Tibial nerve (tissue), 4 donors: ENCODE data around the gene ONECUT1. TPM values are rescaled to one million over a fixed set of nuclear protein-coding genes. Genes with fewer than 3 reads are reported as not detected.

Source experiments
- DNase-seq, 2 donors: peaks; one replicate each; pipeline ENCODE4 v3.0.0-alpha.2; 2019; ENCODE audit warnings: low spot score in 2 of 2
- H3K27ac ChIP-seq, 4 donors: fragments of 200-600 bp; sonication (generic) in 3 of 4; one replicate each; pipeline ENCODE4 v1.5.1; 2017 to 2019; ENCODE audit warnings: mild to moderate bottlenecking in 1 of 4
- H3K27me3 ChIP-seq, 2 donors: fragments of 200-600 bp; sonication (generic) in 1 of 2; one replicate each; pipeline versions ENCODE4 v1.5.1 to v1.6.0; 2017 to 2019
- H3K36me3 ChIP-seq, 3 donors: fragments of 200-600 bp; sonication (generic); one replicate each; pipeline ENCODE4 v1.5.1; 2018 to 2019
- H3K4me1 ChIP-seq, 4 donors: fragments of 200-600 bp; sonication (generic) in 3 of 4; one replicate each; pipeline ENCODE4 v1.5.1; 2017 to 2019
- H3K4me3 ChIP-seq, 4 donors: fragments of 200-600 bp; sonication (generic) in 3 of 4; one replicate each; pipeline ENCODE4 v1.5.1; 2017 to 2019; ENCODE audit warnings: mild to moderate bottlenecking in 1 of 4, moderate library complexity in 1 of 4
- H3K9me3 ChIP-seq, 4 donors: fragments of 200-600 bp; sonication (generic) in 3 of 4; one replicate each; pipeline ENCODE4 v1.5.1; 2017 to 2019
- EP300 ChIP-seq, 2 donors: sonication (generic); formaldehyde crosslinking; IDR thresholded peaks; one replicate each; pipeline ENCODE4 v1.6.1; 2017; ENCODE audit warnings: antibody characterized with exemption in 2 of 2, mild to moderate bottlenecking in 1 of 2
- POLR2A ChIP-seq, 2 donors: fragments of 450-650 bp; IDR thresholded peaks; one replicate each; pipeline ENCODE4 v1.6.1; 2017; ENCODE audit warnings: antibody characterized with exemption in 2 of 2, mild to moderate bottlenecking in 2 of 2, moderate library complexity in 2 of 2
- WGBS, 2 donors: methylation state at CpG; one replicate each; pipeline ENCODE4 v1.1.5; 2018; 5-methylcytosine and 5-hydroxymethylcytosine counted together
- total RNA-seq, 4 donors: library from RNA; depleted of rRNA; stranded (reverse); fragments of >200 nt; gene quantifications; one replicate each; pipeline ENCODE4 v1.1.0, GENCODE V29; 2016
- TF ChIP-seq, protein P1 (sequence below), 5 experiments: fragments of 200-600 bp in 3 of 5; fragments of 450-650 bp in 2 of 5; sonication (generic) in 3 of 5; IDR thresholded peaks; one replicate each; pipeline ENCODE4 v1.5.1; 2016 to 2019; ENCODE audit warnings: antibody characterized with exemption in 5 of 5, mild to moderate bottlenecking in 3 of 5, moderate library complexity in 2 of 5

Gene ONECUT1
- total RNA-seq, 4 donors from 2014 or later = 0.22 to 2.4 TPM; not detected in 2

DNA sequence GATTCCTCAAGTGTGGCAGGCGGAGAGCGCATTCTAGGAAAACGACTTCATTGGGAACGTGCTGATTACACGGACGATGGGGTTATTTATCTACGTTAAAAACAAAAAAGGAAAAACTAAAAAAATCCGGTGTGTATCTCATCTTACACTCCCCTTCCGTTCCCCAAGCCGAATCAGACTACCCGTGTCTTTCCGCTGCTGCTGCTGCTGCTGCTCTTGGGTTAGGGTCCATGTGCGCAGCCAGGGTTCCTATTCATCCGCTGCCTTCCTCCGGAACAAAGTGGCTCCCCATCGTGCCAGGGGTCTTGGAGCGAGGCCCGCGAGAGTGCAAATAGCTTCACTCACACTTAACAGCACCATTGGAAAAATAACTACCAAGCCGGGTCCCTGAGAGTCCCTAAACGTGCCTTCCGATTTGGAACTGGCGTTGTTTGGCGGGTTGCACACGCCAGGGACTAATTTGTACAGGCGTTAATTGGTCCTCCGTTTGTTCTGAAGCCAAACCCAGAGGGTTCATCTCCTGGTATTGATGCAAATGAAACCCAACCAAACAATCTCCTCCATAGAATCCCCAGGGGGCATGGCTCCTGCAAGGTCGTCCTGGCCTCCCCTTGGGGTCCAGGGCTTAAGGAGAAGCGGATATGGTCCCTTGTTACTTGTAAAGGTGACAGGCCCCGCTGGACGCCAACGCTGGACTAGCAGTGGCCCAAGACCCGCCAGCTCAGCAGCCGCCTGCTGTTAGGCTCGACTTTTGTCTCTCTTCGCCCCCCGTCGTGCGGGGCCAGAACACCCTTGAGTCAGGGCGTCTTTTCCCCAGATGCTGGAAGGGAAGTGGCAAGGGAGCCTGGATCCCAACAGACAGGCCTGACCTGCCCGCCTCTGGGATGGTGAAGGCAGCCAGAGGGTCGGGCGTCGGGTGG is 11.0 kb upstream of the ONECUT1 start:
- no peak for TF ChIP-seq POLR2A (IDR thresholded peaks at IDR 0.05)
- TF ChIP-seq EP300 (IDR thresholded peaks at IDR 0.05) = no peak
- TF ChIP-seq, protein P1, sequence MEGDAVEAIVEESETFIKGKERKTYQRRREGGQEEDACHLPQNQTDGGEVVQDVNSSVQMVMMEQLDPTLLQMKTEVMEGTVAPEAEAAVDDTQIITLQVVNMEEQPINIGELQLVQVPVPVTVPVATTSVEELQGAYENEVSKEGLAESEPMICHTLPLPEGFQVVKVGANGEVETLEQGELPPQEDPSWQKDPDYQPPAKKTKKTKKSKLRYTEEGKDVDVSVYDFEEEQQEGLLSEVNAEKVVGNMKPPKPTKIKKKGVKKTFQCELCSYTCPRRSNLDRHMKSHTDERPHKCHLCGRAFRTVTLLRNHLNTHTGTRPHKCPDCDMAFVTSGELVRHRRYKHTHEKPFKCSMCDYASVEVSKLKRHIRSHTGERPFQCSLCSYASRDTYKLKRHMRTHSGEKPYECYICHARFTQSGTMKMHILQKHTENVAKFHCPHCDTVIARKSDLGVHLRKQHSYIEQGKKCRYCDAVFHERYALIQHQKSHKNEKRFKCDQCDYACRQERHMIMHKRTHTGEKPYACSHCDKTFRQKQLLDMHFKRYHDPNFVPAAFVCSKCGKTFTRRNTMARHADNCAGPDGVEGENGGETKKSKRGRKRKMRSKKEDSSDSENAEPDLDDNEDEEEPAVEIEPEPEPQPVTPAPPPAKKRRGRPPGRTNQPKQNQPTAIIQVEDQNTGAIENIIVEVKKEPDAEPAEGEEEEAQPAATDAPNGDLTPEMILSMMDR (IDR thresholded peaks at IDR 0.05) = no peak
- peaks cover 0 to 52% (median 23%) of the 10 kb centered on the region in 4 donors for H3K4me1 ChIP-seq
- DNase-seq = no peak
- H3K36me3 ChIP-seq = no peaks in the 10 kb centered on the region
- 13 to 14% methylated on average over 43 of the region's 44 CpGs for WGBS, 2 donors
- peaks cover 0 to 8% (median 0%) of the 10 kb centered on the region in 4 donors for H3K9me3 ChIP-seq
- H3K4me3 ChIP-seq = no peak overlapping the region
- no peak overlapping the region for H3K27ac ChIP-seq
- H3K27me3 ChIP-seq = peaks cover 0 to 100% of the 10 kb centered on the region in 2 donors

DNA sequence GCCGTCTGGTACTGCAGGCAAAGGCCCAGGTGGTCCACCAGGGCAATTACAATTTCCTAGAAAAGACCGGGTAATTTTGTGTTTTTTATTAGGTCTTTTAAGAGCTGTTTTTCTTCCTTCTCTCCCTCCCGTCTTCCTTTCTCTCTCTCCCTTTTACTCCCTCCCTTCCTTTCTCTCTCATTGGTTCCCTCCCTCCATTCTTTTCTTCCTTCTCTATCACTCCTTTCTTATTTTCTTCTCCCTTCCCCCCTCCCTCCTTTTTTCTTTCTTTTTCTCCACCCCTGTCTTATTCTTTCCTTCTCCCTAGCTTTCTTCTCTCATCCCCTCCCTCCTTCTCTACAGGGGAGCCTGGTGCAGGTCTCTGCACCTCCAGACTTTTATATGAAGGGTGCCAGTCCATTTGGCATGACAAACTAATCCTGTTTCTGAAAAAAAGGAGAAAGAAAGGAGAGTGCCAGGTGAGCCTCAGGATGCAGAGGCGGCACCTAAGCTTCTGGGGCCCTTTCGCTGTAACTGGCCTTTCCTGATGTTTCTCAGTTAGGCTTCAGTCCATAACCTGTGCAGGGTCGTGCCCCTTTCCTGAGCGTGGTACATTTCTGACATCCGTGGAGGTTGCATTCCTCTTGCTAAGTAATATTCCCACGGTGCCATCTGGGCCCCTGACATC is 9.1 kb upstream of the ONECUT1 start:
- TF ChIP-seq EP300 (IDR thresholded peaks at IDR 0.05) (no peak), POLR2A (IDR thresholded peaks at IDR 0.05) (no peak)
- TF ChIP-seq, protein P1 (IDR thresholded peaks at IDR 0.05) = no peak
- 14 to 30% methylated on average over 9 of the region's 9 CpGs for WGBS, 2 donors

DNA sequence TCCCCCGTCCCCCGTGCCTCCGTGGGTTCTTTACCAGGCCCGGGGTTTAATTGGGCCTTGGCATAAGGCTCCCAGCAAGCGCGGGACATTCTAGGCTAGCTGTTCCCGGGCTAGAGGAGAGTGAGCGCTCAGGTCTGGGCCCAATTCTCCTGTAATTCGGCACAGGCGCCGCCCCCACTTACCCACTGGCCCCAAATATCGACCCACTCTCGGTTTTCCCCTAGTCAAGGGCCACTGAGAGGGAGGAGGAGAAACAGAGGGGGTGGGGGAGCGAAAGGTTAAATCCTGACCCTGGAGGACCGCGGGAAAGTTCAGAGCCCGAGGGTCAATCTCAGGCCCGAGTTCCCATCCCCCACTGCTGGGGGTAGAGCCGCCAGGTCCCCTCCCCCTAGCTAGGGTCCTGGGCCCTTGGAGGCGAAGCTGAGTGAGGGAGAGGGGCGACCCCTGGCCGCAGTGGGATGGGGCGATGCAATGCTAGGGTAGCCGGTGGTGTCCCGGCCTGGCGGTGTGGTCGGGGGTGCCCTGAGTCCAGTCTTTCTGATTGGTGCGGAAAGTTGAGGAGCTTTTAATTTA is 8.5 kb upstream of the ONECUT1 start:
- H3K27me3 ChIP-seq = peaks cover 0 to 100% of the 10 kb centered on the region in 2 donors
- 4 to 7% methylated on average over 18 to 28 of the region's 28 CpGs for WGBS, 2 donors
- no peaks in the 10 kb centered on the region for H3K36me3 ChIP-seq

More for the DNA sequence above, 9.1 kb upstream of the ONECUT1 start:
- Histone ChIP-seq H3K27me3 (peaks cover 0 to 100% of the 10 kb centered on the region in 2 donors), H3K27ac (no peak overlapping the region), H3K4me1 (peaks cover 0 to 38% (median 7%) of the 10 kb centered on the region in 4 donors), H3K36me3 (no peaks in the 10 kb centered on the region), H3K4me3 (no peak overlapping the region), H3K9me3 (peaks cover 0 to 8% (median 0%) of the 10 kb centered on the region in 4 donors)
- no peak for DNase-seq

DNA sequence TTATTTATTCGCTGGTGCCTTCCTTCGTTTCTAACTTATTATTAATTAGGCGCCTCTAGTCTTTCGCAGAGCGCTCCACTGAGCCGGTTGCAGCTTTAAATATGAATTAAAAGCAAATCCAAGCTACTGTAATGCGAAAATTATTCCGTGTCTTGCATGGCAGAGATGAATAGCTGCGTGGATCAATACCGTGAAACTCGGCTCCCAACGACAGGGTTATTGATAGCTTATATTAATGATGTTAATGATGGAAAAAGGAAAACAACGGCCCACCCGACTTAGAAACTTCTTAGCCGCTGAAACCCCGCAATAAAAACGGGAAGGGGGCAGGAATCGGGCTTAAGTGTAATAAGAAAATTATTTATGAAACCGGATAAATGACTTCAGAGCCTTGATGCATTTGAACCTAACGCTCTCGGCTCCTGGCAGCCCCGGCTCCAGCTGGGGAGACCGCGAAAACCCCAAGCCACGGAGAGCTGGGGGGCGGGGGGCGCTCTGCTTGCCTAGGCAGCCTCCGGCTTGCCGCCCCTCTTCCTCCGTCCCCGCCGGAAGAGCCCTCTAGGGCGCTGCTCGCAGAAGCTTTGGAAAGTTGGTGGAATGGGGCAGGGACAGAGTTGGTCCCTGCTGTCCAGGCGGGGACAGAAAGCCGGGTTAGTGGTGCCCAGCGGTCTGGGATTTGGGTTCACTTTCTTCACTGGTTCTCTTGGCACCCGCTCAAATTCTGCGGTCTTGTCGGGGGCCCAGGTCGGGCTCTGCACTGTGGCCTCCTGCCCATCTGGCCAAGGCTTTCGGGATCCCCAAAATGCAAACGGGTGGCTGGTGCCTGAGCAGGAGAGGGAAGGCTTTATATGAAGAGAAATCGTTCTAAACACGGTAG is 7.7 kb upstream of the ONECUT1 start:
- Histone ChIP-seq H3K27ac (no peak overlapping the region), H3K4me1 (peaks cover 0 to 28% (median 0%) of the 10 kb centered on the region in 4 donors), H3K27me3 (peaks cover 0 to 100% of the 10 kb centered on the region in 2 donors), H3K36me3 (no peaks in the 10 kb centered on the region), H3K9me3 (peaks cover 0 to 8% (median 0%) of the 10 kb centered on the region in 4 donors), H3K4me3 (no peak overlapping the region)
- DNase-seq = no peak
- 5 to 6% methylated on average over 34 to 45 of the region's 45 CpGs for WGBS, 2 donors
- no peak for TF ChIP-seq POLR2A (IDR thresholded peaks at IDR 0.05)
- TF ChIP-seq EP300 (IDR thresholded peaks at IDR 0.05) = no peak
- TF ChIP-seq, protein P1 (IDR thresholded peaks at IDR 0.05) = no peak

More for the DNA sequence above, 8.5 kb upstream of the ONECUT1 start:
- H3K4me3 ChIP-seq = no peak overlapping the region
- TF ChIP-seq, protein P1 (IDR thresholded peaks at IDR 0.05) = no peak
- no peak for TF ChIP-seq POLR2A (IDR thresholded peaks at IDR 0.05)
- no peak for TF ChIP-seq EP300 (IDR thresholded peaks at IDR 0.05)
- H3K27ac ChIP-seq = no peak overlapping the region
- peaks cover 0 to 32% (median 1%) of the 10 kb centered on the region in 4 donors for H3K4me1 ChIP-seq
- H3K9me3 ChIP-seq = peaks cover 0 to 8% (median 0%) of the 10 kb centered on the region in 4 donors
- no peak for DNase-seq
